ENCODE measurements around the gene IL21R. TPM values are rescaled to one million over a fixed set of nuclear protein-coding genes. Genes with fewer than 3 reads are reported as not detected.
"Not testable (repeated sequence)": the region's sequence is repeated elsewhere in the genome, so short reads cannot be mapped to it uniquely, and the experiment has no call there.

Gene IL21R
- total and polyA plus RNA-seq, 11 donors = 0.04 to 6.0 (median 0.26) TPM; not detected in 1

DNA sequence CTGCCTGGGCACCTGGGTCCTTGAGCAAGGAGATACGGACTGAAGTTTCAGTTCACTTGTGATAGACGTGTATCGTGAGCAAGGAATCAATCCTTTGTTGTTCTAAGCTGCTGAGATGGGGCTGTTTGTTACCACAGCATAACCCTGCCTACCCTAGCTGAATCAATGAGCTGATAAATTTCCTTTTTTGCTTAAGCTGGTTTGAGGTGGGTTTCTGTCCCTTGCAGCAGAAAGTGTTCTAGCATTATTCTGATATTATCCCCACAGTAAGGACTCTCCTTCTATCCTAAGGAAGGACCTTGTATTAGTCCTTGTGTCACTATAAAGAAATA, 51.5 kb downstream of the IL21R start:
- no peak for ATAC-seq
- WGBS, 4 donors = 86 to 97% (median 93%) methylated on average over 3 of the region's 3 CpGs
- intact Hi-C loops (cut with DNase I) = loop anchor here in 3 of 10 donors (5.0 to 10.0 kb wide), 2 partner anchors 81 to 1619 kb away; no protein-coding TSS in a partner anchor

GRCh38 chr16:27455700-27456099, 53.7 kb downstream of the IL21R start:
- H3K4me1 ChIP-seq = peaks cover 0 to 40% (median 11%) of the 10 kb centered on the region in 12 donors
- peak overlapping the region in 2 of 12 donors; percentile 14 to 24 for H3K27ac ChIP-seq
- DNase-seq = peak in 2 of 5 donors; percentile 25 to 30
- intact Hi-C loops (cut with DNase I) = loop anchor here in 9 of 10 donors (2.0 to 10.0 kb wide), 11 partner anchors 88 to 1621 kb away; no protein-coding TSS in a partner anchor
- H3K27me3 ChIP-seq = peaks cover 0 to 10% (median 0%) of the 10 kb centered on the region in 9 donors
- H3K36me3 ChIP-seq = peaks cover 0 to 17% (median 10%) of the 10 kb centered on the region in 9 donors
- TF ChIP-seq, protein P1, sequence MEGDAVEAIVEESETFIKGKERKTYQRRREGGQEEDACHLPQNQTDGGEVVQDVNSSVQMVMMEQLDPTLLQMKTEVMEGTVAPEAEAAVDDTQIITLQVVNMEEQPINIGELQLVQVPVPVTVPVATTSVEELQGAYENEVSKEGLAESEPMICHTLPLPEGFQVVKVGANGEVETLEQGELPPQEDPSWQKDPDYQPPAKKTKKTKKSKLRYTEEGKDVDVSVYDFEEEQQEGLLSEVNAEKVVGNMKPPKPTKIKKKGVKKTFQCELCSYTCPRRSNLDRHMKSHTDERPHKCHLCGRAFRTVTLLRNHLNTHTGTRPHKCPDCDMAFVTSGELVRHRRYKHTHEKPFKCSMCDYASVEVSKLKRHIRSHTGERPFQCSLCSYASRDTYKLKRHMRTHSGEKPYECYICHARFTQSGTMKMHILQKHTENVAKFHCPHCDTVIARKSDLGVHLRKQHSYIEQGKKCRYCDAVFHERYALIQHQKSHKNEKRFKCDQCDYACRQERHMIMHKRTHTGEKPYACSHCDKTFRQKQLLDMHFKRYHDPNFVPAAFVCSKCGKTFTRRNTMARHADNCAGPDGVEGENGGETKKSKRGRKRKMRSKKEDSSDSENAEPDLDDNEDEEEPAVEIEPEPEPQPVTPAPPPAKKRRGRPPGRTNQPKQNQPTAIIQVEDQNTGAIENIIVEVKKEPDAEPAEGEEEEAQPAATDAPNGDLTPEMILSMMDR (IDR thresholded peaks at IDR 0.05) = no peak
- no peak for TF ChIP-seq POLR2A (IDR thresholded peaks at IDR 0.05)
- peak in 3 of 4 donors; percentile 10 to 70 (median 29) for ATAC-seq
- WGBS, 4 donors = 25 to 41% (median 28%) methylated on average over 10 to 12 of the region's 12 CpGs
- no peaks in the 10 kb centered on the region for H3K9me3 ChIP-seq
- no peak overlapping the region for H3K4me3 ChIP-seq

More for the DNA sequence above, 51.5 kb downstream of the IL21R start:
- Histone ChIP-seq H3K4me3 (no peak overlapping the region), H3K27me3 (peaks cover 0 to 31% (median 14%) of the 10 kb centered on the region in 9 donors), H3K9me3 (no peaks in the 10 kb centered on the region), H3K27ac (no peak overlapping the region), H3K36me3 (peaks cover 0 to 4% (median 0%) of the 10 kb centered on the region in 9 donors), H3K4me1 (peaks cover 0 to 51% (median 3%) of the 10 kb centered on the region in 12 donors)
- TF ChIP-seq POLR2A (IDR thresholded peaks at IDR 0.05) = no peak
- TF ChIP-seq, protein P1 (IDR thresholded peaks at IDR 0.05) = no peak
- DNase-seq = no peak

DNA sequence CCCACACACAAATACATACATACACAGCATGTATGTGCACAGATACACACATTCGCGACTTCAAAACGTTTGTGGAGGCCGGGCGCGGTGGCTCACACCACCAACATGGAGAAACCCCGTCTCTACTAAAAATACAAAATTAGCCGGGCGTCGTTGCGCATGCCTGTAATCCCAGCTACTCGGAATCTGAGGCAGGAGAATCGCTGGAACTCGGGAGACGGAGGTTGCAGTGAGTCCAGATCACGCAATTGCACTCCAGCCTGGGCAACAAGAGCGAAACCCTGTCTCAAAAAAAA, 55.6 kb downstream of the IL21R start:
- peak in 1 of 5 donors; percentile 36 for DNase-seq
- H3K27ac ChIP-seq, H3K27me3 ChIP-seq, H3K4me3 ChIP-seq, H3K9me3 ChIP-seq, ATAC-seq: not testable (repeated sequence)
- 89 to 94% (median 93%) methylated on average over 17 of the region's 17 CpGs for WGBS, 4 donors
- intact Hi-C loops (cut with DNase I) = loop anchor here (1.0 to 10.0 kb wide), 13 partner anchors 90 to 1623 kb away; no protein-coding TSS in a partner anchor
- peaks cover 0 to 48% (median 23%) of the 10 kb centered on the region in 12 donors for H3K4me1 ChIP-seq
- peaks cover 0 to 36% (median 28%) of the 10 kb centered on the region in 9 donors for H3K36me3 ChIP-seq

- H3K27me3 ChIP-seq = no peaks in the 10 kb centered on the region
- H3K9me3 ChIP-seq = no peaks in the 10 kb centered on the region
- no peak for DNase-seq
- peaks cover 0 to 43% (median 35%) of the 10 kb centered on the region in 9 donors for H3K36me3 ChIP-seq
- peaks cover 0 to 48% (median 23%) of the 10 kb centered on the region in 12 donors for H3K4me1 ChIP-seq
- intact Hi-C loops (cut with DNase I) = loop anchor here in 8 of 10 donors (5.0 to 10.0 kb wide), 8 partner anchors 91 to 1623 kb away; no protein-coding TSS in a partner anchor
- no peak for ATAC-seq
- WGBS, 4 donors = 74 to 79% (median 75%) methylated on average over 5 of the region's 5 CpGs
- H3K27ac ChIP-seq = no peak overlapping the region
- TF ChIP-seq POLR2A (IDR thresholded peaks at IDR 0.05) = no peak
- TF ChIP-seq, protein P1 (IDR thresholded peaks at IDR 0.05) = no peak
- no peak overlapping the region for H3K4me3 ChIP-seq
These were observed 56.3 kb downstream of the IL21R start for GRCh38 chr16:27458258-27458657.

All from heart left ventricle (tissue), 16 donors.